Fibroblast of lung (primary cell): ENCODE results near the gene NDUFAB1.

ENCODE experiments used
- EZH2 ChIP-seq: IDR thresholded peaks from 2 replicates; pipeline ENCODE4 v1.5.1; 2012; ENCODE audit warnings: low read length, control low read depth, mild to moderate bottlenecking; ENCODE audit errors: missing control alignments
- TF ChIP-seq, protein P1 (sequence below), 2 donors: IDR thresholded peaks in 1 of 2; conservative IDR thresholded peaks in 1 of 2; 1 replicate in 1 of 2; 2 replicates in 1 of 2; pipeline ENCODE4 v1.5.1; 2011 to 2012; ENCODE audit warnings: low read length in 2 of 2, control low read depth in 1 of 2, inconsistent platforms in 1 of 2, low read depth in 1 of 2, mild to moderate bottlenecking in 1 of 2

DNA sequence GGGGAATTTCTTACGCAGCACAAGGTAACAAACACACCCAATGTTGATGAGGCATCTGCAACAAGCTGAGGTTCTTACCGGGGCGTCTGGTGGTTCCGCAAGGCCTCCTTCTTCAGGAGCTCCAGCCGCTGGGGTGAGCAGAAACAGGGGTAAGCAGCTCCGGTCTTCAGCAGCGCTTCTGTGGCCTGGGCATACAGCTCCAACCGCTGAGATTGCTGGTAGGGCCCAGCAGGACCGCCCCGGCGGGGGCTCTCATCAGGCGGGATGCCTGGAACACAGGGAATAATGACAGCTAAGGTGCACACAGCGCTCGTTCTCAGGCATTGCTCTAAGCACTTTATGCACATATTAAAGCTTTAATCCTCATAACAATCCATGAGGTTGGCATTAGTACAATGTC, 51.7 kb downstream of the NDUFAB1 start:
- no peak for TF ChIP-seq EZH2
- TF ChIP-seq, protein P1, sequence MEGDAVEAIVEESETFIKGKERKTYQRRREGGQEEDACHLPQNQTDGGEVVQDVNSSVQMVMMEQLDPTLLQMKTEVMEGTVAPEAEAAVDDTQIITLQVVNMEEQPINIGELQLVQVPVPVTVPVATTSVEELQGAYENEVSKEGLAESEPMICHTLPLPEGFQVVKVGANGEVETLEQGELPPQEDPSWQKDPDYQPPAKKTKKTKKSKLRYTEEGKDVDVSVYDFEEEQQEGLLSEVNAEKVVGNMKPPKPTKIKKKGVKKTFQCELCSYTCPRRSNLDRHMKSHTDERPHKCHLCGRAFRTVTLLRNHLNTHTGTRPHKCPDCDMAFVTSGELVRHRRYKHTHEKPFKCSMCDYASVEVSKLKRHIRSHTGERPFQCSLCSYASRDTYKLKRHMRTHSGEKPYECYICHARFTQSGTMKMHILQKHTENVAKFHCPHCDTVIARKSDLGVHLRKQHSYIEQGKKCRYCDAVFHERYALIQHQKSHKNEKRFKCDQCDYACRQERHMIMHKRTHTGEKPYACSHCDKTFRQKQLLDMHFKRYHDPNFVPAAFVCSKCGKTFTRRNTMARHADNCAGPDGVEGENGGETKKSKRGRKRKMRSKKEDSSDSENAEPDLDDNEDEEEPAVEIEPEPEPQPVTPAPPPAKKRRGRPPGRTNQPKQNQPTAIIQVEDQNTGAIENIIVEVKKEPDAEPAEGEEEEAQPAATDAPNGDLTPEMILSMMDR (conservative IDR thresholded peaks at IDR 0.05 in 1 of 2, IDR thresholded peaks at IDR 0.05 in 1 of 2; ENCODE audit: low read depth in 1 of 2, low read length in 2 of 2): no peak
